Thyroid gland (tissue), 4 donors: ENCODE results near the gene METTL15. TPM values are rescaled to one million over a fixed set of nuclear protein-coding genes. Genes with fewer than 3 reads are reported as not detected.
"Not testable (repeated sequence)": the region's sequence is repeated elsewhere in the genome, so short reads cannot be mapped to it uniquely, and the experiment has no call there.

Source experiments
- DNase-seq, 2 donors: peaks; one replicate each; pipeline ENCODE4 v3.0.0-alpha.2; 2019
- H3K27ac ChIP-seq, 3 donors: fragments of 200-600 bp; sonication (generic); 1 replicate in 2 of 3; 2 replicates in 1 of 3; pipeline ENCODE4 v1.5.1; 2016 to 2019; ENCODE audit warnings: mild to moderate bottlenecking in 1 of 3, moderate library complexity in 1 of 3
- H3K27me3 ChIP-seq: fragments of 200-600 bp; sonication (generic); one replicate; pipeline ENCODE4 v1.5.1; 2019
- H3K36me3 ChIP-seq, 2 donors: fragments of 200-600 bp; sonication (generic); one replicate each; pipeline ENCODE4 v1.5.1; 2016 to 2019
- H3K4me1 ChIP-seq, 2 donors: fragments of 200-600 bp; sonication (generic); one replicate each; pipeline ENCODE4 v1.5.1; 2017 to 2019
- H3K4me3 ChIP-seq, 3 donors: fragments of 200-600 bp; sonication (generic); replicated peaks in 1 of 3; 1 replicate in 2 of 3; 2 replicates in 1 of 3; pipeline ENCODE4 v1.5.1; 2016; ENCODE audit warnings: mild to moderate bottlenecking in 1 of 3
- H3K9me3 ChIP-seq: fragments of 200-600 bp; sonication (generic); one replicate; pipeline ENCODE4 v1.5.1; 2017
- POLR2A ChIP-seq, 2 donors: fragments of 450-650 bp; IDR thresholded peaks; one replicate each; pipeline ENCODE4 v1.6.1; 2017; ENCODE audit warnings: antibody characterized with exemption in 2 of 2, mild to moderate bottlenecking in 2 of 2, moderate library complexity in 1 of 2
- WGBS, 2 donors: methylation state at CpG; one replicate each; pipeline ENCODE4 v1.1.5; 2017; 5-methylcytosine and 5-hydroxymethylcytosine counted together
- intact Hi-C: fragments of 100-400 bp; cut with DNase I; formaldehyde crosslinking; loops from one replicate; pipeline ENCODE4 v1.15.1; 2023
- total RNA-seq, 4 donors: library from RNA; depleted of rRNA; stranded (reverse); fragments of >200 nt; gene quantifications; one replicate each; pipeline ENCODE4 v1.2.3, GENCODE V29; 2016
- TF ChIP-seq, protein P1 (sequence below), 6 experiments: fragments of 200-600 bp in 3 of 6; fragments of 450-650 bp in 3 of 6; sonication (generic) in 3 of 6; IDR thresholded peaks; one replicate each; pipeline ENCODE4 v1.5.1; 2016 to 2019; ENCODE audit warnings: antibody characterized with exemption in 6 of 6, mild to moderate bottlenecking in 2 of 6, inconsistent platforms in 1 of 6, moderate library complexity in 1 of 6

METTL15 gene
- total RNA-seq, 4 donors from 2014 or later = 13.3 to 40.2 (median 23.4) TPM

DNA sequence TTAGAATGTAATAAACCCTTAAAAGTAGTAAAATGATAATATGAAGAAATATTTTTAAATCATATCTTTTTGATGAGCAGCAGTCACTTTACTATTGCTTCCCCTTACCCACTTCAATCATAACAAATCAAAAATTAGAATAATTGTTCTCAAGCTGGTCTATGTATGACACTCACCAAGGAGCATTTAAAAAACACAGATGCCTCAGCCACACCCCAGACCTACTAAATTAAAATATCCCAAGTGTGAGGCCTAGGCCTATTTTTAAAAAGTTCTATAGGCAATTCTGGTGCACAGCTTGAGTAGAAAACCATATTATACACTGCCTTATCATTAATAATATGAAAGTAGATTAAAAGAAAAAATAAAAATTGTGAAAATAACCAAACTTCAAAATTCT, 15.4 kb upstream of the METTL15 start:
- Histone ChIP-seq H3K27me3 (no peaks in the 10 kb centered on the region), H3K4me3 (no peak overlapping the region), H3K4me1 (no peaks in the 10 kb centered on the region), H3K27ac (no peak overlapping the region), H3K36me3 (no peaks in the 10 kb centered on the region), H3K9me3 (no peaks in the 10 kb centered on the region)
- TF ChIP-seq, protein P1, sequence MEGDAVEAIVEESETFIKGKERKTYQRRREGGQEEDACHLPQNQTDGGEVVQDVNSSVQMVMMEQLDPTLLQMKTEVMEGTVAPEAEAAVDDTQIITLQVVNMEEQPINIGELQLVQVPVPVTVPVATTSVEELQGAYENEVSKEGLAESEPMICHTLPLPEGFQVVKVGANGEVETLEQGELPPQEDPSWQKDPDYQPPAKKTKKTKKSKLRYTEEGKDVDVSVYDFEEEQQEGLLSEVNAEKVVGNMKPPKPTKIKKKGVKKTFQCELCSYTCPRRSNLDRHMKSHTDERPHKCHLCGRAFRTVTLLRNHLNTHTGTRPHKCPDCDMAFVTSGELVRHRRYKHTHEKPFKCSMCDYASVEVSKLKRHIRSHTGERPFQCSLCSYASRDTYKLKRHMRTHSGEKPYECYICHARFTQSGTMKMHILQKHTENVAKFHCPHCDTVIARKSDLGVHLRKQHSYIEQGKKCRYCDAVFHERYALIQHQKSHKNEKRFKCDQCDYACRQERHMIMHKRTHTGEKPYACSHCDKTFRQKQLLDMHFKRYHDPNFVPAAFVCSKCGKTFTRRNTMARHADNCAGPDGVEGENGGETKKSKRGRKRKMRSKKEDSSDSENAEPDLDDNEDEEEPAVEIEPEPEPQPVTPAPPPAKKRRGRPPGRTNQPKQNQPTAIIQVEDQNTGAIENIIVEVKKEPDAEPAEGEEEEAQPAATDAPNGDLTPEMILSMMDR (IDR thresholded peaks at IDR 0.05) = no peak
- TF ChIP-seq POLR2A (IDR thresholded peaks at IDR 0.05) = no peak
- DNase-seq = no peak
- intact Hi-C loops = no loop called here

DNA sequence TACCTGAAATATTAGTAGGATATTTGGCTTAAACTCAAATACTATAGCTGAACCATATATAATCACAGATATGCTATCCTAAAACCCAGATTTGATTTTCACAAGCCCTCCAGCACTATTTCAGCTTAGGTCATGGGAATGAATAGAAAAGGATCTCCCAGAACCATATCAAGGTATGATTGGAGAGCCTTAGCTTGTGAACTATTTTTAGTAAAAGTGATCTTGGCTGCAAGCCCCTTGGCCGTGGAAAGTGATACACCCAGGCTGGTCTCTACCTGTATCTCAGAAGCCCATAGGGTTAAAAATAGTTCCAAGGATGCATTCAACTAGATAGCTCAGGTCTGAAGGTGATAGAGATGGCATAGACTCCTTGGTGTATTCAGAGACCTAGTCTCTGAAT, 9.9 kb upstream of the METTL15 start:
- DNase-seq = no peak
- WGBS, 2 donors = 79 to 91% methylated on average over 1 of the region's 1 CpG
- H3K36me3 ChIP-seq = no peaks in the 10 kb centered on the region
- H3K4me1 ChIP-seq = no peaks in the 10 kb centered on the region
- H3K27ac ChIP-seq = no peak overlapping the region
- H3K27me3 ChIP-seq = no peaks in the 10 kb centered on the region
- intact Hi-C loops = no loop called here
- no peak overlapping the region for H3K4me3 ChIP-seq
- TF ChIP-seq, protein P1 (IDR thresholded peaks at IDR 0.05) = no peak
- TF ChIP-seq POLR2A (IDR thresholded peaks at IDR 0.05) = no peak
- H3K9me3 ChIP-seq = no peaks in the 10 kb centered on the region

DNA sequence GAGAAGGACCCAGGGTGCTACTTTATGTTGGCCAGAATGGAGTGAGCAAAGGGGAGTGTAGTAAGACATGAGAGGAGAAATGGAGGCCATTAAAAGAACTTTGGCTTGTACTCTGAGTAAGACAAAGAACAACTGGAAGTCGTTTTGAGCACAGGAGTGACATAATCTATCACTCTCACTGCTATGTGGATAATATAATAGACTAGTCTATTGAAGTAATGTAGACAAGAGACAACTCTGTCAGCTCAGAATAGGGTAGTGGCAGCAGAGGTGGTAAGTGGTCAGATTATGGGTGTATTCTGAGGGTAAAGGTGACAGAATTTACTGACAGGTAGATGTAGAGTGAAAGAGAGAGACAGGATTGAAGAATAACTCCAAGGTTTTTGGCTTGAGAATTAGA, 8.5 kb upstream of the METTL15 start:
- no peak overlapping the region for H3K4me3 ChIP-seq
- no peak overlapping the region for H3K27ac ChIP-seq
- H3K36me3 ChIP-seq = no peaks in the 10 kb centered on the region
- no peaks in the 10 kb centered on the region for H3K4me1 ChIP-seq
- intact Hi-C loops = loop anchor here (10.0 kb wide), 1 partner anchor 405 kb away; no protein-coding TSS in a partner anchor
- no peaks in the 10 kb centered on the region for H3K9me3 ChIP-seq
- H3K27me3 ChIP-seq = no peaks in the 10 kb centered on the region
- no peak for TF ChIP-seq POLR2A (IDR thresholded peaks at IDR 0.05)
- TF ChIP-seq, protein P1 (IDR thresholded peaks at IDR 0.05) = no peak
- no peak for DNase-seq
- 49 to 71% methylated on average over 1 of the region's 1 CpG for WGBS, 2 donors

DNA sequence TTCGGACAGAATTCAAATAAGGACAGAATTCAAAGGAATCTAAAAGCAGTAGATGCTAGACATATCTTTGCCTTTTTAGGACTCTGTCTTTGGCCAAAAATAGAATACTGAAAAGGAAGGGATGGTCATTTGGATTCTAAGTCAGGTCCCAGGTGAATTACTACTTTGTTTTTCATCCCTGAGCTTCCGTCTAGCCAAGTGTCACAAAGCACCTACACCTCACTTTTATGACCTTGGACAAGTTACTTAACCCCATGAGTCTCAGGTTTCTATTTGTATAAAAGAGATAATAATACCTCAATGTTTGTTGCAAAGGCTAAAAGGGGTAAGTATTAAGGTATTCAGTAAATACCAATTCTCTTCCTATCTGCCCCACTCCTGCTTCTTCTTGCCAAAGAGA, 7.5 kb upstream of the METTL15 start:
- intact Hi-C loops = loop anchor here (10.0 kb wide), 1 partner anchor 406 kb away; no protein-coding TSS in a partner anchor
- Histone ChIP-seq H3K9me3 (no peaks in the 10 kb centered on the region), H3K4me3 (no peak overlapping the region), H3K27ac (no peak overlapping the region), H3K4me1 (no peaks in the 10 kb centered on the region), H3K36me3 (no peaks in the 10 kb centered on the region), H3K27me3 (no peaks in the 10 kb centered on the region)
- no peak for DNase-seq
- WGBS, 2 donors = 83 to 87% methylated on average over 2 of the region's 2 CpGs
- TF ChIP-seq POLR2A (IDR thresholded peaks at IDR 0.05) = no peak
- TF ChIP-seq, protein P1 (IDR thresholded peaks at IDR 0.05) = no peak

DNA sequence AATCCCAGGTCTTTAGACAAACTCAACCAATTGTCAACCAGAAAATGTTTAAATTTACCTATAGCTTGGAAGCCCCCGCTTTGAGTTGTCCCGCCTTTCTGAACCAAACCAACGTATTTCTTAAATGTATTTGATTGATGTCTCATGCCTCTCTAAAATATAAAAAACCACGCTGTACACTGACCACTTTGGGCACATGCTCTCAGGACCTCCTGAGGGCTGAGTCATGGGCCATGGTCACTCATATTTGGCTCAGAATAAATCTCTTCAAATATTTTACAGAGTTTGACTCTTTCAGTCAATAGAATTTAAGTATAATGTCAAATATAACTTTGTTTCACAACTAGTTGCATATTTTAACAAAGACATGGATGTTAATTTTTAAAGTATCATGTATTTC, 5.9 kb upstream of the METTL15 start:
- intact Hi-C loops = loop anchor here (10.0 kb wide), 1 partner anchor 407 kb away; no protein-coding TSS in a partner anchor
- not testable (repeated sequence) for H3K27ac ChIP-seq, H3K27me3 ChIP-seq, H3K36me3 ChIP-seq, H3K9me3 ChIP-seq, H3K4me3 ChIP-seq, H3K4me1 ChIP-seq, DNase-seq
- whole genome bisulfite sequencing, 2 donors = 95 to 96% methylated on average over 4 of the region's 4 CpGs

DNA sequence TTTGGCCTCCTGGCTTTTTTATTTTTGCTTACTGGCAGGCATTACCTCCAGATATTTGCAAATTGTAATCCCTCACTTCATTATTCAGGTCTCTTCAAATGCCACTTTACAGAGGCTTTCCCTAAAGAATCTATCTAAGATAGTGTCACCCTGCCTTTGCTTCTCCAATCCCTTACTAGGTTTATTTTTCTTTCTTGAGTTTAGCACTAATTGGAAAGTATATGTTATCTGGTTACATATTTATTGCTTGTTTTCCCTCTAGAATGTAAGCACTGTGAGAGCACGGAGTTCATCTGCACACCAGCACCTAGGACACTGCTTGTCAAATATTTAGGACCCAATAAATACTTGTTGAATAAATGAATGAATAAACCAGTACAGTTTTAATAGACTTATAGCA, 3.8 kb upstream of the METTL15 start:
- no peaks in the 10 kb centered on the region for H3K27me3 ChIP-seq
- H3K9me3 ChIP-seq = no peaks in the 10 kb centered on the region
- WGBS, 2 donors = 95 to 98% methylated on average over 1 of the region's 1 CpG
- DNase-seq = no peak
- H3K27ac ChIP-seq = no peak overlapping the region
- no peaks in the 10 kb centered on the region for H3K36me3 ChIP-seq
- H3K4me1 ChIP-seq = peaks cover 7 to 8% of the 10 kb centered on the region in 2 donors
- intact Hi-C loops = loop anchor here (10.0 kb wide), 1 partner anchor 410 kb away; no protein-coding TSS in a partner anchor
- H3K4me3 ChIP-seq = no peak overlapping the region
- TF ChIP-seq, protein P1 (IDR thresholded peaks at IDR 0.05) = no peak
- no peak for TF ChIP-seq POLR2A (IDR thresholded peaks at IDR 0.05)
